K562 (cell line): ENCODE data around the gene FRMD3. TPM values are rescaled to one million over a fixed set of nuclear protein-coding genes. Genes with fewer than 3 reads are reported as not detected.

Experiments
- BACH1 ChIP-seq: fragments of 200-800 bp; sonication (Bioruptor generic); IDR thresholded peaks from 2 replicates; pipeline ENCODE4 v1.6.1; 2016; ENCODE audit warnings: missing genetic modification characterization, missing compliant biosample characterization
- CHD4 ChIP-seq: fragments of 200-600 bp; sonication (generic); IDR thresholded peaks from 3 replicates; pipeline ENCODE4 v1.6.1; 2012; ENCODE audit warnings: low read depth, mild to moderate bottlenecking, mixed read lengths, low read length, inconsistent platforms; ENCODE audit not compliant: insufficient read depth, insufficient replicate concordance, poor library complexity, severe bottlenecking
- DDX20 ChIP-seq: fragments of 450-650 bp; IDR thresholded peaks from 2 replicates; pipeline ENCODE4 v1.6.1; 2016; ENCODE audit warnings: missing genetic modification characterization, low read depth, mild to moderate bottlenecking, missing compliant biosample characterization, moderate library complexity
- FOXA1 ChIP-seq: fragments of 450-650 bp; IDR thresholded peaks from 2 replicates; pipeline ENCODE4 v1.6.1; 2016; ENCODE audit warnings: mild to moderate bottlenecking, borderline replicate concordance
- HOXB6 ChIP-seq: fragments of 250-450 bp; sonication (Bioruptor Pico); IDR thresholded peaks from 2 replicates; pipeline ENCODE4 v1.5.1; 2022; ENCODE audit warnings: mild to moderate bottlenecking, borderline replicate concordance
- SREBF1 ChIP-seq: fragments of 150-350 bp; IDR thresholded peaks from 2 replicates; pipeline ENCODE4 v1.6.1; 2014; ENCODE audit warnings: antibody characterized with exemption, low read depth, low read length, borderline replicate concordance
- ZBTB8A ChIP-seq: fragments of 450-650 bp; IDR thresholded peaks from 2 replicates; pipeline ENCODE4 v1.6.1; 2018; ENCODE audit warnings: mild to moderate bottlenecking, moderate library complexity; ENCODE audit not compliant: partially characterized antibody
- ZNF184 ChIP-seq: sonication (generic); formaldehyde crosslinking; IDR thresholded peaks from 2 replicates; pipeline ENCODE4 v1.5.0; 2020; ENCODE audit warnings: missing genetic modification reagents
- ZNF23 ChIP-seq: fragments of 250-450 bp; sonication (Bioruptor Pico); IDR thresholded peaks from 2 replicates; pipeline ENCODE4 v1.4.0; 2020; ENCODE audit warnings: mild to moderate bottlenecking
- ZNF431 ChIP-seq: sonication (generic); formaldehyde crosslinking; IDR thresholded peaks from 2 replicates; pipeline ENCODE4 v1.8.0; 2022; ENCODE audit warnings: mild to moderate bottlenecking, missing genetic modification reagents
- polyA plus RNA-seq, 8 experiments: library from polyadenylated mRNA; depleted of rRNA in 4 of 8; stranded (reverse) in 5 of 8; unstranded in 3 of 8; fragments of >200 nt; fragmentation: Nextera tagmentation in 2 of 8; fragmentation: Illumina TruSeq in 1 of 8; extraction: Ambion mirVana in 2 of 8; extraction: Trizol in 1 of 8; gene quantifications; 2 replicates each; pipeline versions ENCODE4 v1.2.1 to v1.2.3, GENCODE V29; 2011 to 2014; ENCODE audit warnings: inconsistent platforms in 1 of 8, missing spikeins in 1 of 8
- total RNA-seq, 7 experiments: library from RNA; depleted of rRNA in 6 of 7; stranded (reverse); fragments of >200 nt in 6 of 7; fragmentation: Illumina TruSeq in 2 of 7; extraction: Trizol in 2 of 7; gene quantifications; 2 replicates each; pipeline versions ENCODE4 v1.2.1 to v1.2.3, GENCODE V29; 2011 to 2021; ENCODE audit warnings: low replicate concordance in 1 of 7
- TF ChIP-seq, protein P1 (sequence below), 2 experiments: IDR thresholded peaks; 2 replicates each; pipeline ENCODE4 v1.6.1; 2011; ENCODE audit warnings: borderline replicate concordance in 1 of 2, control low read depth in 1 of 2, low read depth in 1 of 2, low read length in 1 of 2, mild to moderate bottlenecking in 1 of 2, mixed read lengths in 1 of 2, moderate library complexity in 1 of 2; ENCODE audit not compliant: insufficient read depth in 1 of 2, insufficient read length in 1 of 2, poor library complexity in 1 of 2, severe bottlenecking in 1 of 2; ENCODE audit errors: extremely low read depth in 1 of 2
- TF ChIP-seq, protein P2 (sequence below): fragments of 250-450 bp; sonication (Bioruptor Pico); IDR thresholded peaks from 2 replicates; pipeline ENCODE4 v1.4.0; 2020

The FRMD3 gene
- total and polyA plus RNA-seq, 9 of the 15 experiments (the other 6 are each of a cell fraction or from before 2014, with no cell fraction given): 0.09 to 0.51 (median 0.21) TPM

- TF ChIP-seq BACH1 (tag) (no peak), SREBF1 (no peak), HOXB6 (CRISPR knock-in tag) (no peak), DDX20 (tag) (no peak), ZNF431 (CRISPR knock-in tag) (no peak), ZBTB8A (no peak), ZNF23 (CRISPR knock-in tag) (no peak), CHD4 (no peak), FOXA1 (no peak), ZNF184 (CRISPR knock-in tag) (no peak)
- TF ChIP-seq, protein P1, sequence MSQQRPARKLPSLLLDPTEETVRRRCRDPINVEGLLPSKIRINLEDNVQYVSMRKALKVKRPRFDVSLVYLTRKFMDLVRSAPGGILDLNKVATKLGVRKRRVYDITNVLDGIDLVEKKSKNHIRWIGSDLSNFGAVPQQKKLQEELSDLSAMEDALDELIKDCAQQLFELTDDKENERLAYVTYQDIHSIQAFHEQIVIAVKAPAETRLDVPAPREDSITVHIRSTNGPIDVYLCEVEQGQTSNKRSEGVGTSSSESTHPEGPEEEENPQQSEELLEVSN (IDR thresholded peaks at IDR 0.05; ENCODE audit: borderline replicate concordance in 1 of 2, extremely low read depth in 1 of 2, insufficient read depth in 1 of 2, insufficient read length in 1 of 2, low read depth in 1 of 2, low read length in 1 of 2, poor library complexity in 1 of 2, severe bottlenecking in 1 of 2): no peak
- TF ChIP-seq, protein P2, sequence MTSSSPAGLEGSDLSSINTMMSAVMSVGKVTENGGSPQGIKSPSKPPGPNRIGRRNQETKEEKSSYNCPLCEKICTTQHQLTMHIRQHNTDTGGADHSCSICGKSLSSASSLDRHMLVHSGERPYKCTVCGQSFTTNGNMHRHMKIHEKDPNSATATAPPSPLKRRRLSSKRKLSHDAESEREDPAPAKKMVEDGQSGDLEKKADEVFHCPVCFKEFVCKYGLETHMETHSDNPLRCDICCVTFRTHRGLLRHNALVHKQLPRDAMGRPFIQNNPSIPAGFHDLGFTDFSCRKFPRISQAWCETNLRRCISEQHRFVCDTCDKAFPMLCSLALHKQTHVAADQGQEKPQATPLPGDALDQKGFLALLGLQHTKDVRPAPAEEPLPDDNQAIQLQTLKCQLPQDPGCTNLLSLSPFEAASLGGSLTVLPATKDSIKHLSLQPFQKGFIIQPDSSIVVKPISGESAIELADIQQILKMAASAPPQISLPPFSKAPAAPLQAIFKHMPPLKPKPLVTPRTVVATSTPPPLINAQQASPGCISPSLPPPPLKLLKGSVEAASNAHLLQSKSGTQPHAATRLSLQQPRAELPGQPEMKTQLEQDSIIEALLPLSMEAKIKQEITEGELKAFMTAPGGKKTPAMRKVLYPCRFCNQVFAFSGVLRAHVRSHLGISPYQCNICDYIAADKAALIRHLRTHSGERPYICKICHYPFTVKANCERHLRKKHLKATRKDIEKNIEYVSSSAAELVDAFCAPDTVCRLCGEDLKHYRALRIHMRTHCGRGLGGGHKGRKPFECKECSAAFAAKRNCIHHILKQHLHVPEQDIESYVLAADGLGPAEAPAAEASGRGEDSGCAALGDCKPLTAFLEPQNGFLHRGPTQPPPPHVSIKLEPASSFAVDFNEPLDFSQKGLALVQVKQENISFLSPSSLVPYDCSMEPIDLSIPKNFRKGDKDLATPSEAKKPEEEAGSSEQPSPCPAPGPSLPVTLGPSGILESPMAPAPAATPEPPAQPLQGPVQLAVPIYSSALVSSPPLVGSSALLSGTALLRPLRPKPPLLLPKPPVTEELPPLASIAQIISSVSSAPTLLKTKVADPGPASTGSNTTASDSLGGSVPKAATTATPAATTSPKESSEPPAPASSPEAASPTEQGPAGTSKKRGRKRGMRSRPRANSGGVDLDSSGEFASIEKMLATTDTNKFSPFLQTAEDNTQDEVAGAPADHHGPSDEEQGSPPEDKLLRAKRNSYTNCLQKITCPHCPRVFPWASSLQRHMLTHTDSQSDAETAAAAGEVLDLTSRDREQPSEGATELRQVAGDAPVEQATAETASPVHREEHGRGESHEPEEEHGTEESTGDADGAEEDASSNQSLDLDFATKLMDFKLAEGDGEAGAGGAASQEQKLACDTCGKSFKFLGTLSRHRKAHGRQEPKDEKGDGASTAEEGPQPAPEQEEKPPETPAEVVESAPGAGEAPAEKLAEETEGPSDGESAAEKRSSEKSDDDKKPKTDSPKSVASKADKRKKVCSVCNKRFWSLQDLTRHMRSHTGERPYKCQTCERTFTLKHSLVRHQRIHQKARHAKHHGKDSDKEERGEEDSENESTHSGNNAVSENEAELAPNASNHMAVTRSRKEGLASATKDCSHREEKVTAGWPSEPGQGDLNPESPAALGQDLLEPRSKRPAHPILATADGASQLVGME: no peak
- TF ChIP-seq, all 486 proteins: peak for 0
Measured at GRCh38 chr9:83413367-83413766, 124.8 kb downstream of the FRMD3 start (continued).
